ENCODE data around the gene MSI2.

The MSI2 gene

GRCh38 chr17:57508671-57509070 lies 252.3 kb downstream of the MSI2 start:
- no peak for DNase-seq (ENCODE audit: low read depth)

- DNase-seq (ENCODE audit: low read depth): no peak
These were observed 255.3 kb downstream of the MSI2 start for GRCh38 chr17:57511475-57512123.

GRCh38 chr17:57512258-57512657 lies 255.9 kb downstream of the MSI2 start:
- DNase-seq (ENCODE audit: low read depth): no peak

- no peak for DNase-seq (ENCODE audit: low read depth)
These were observed 256.4 kb downstream of the MSI2 start for GRCh38 chr17:57512691-57513090.

GRCh38 chr17:57513569-57513968 lies 257.2 kb downstream of the MSI2 start:
- DNase-seq (ENCODE audit: low read depth): no peak

GRCh38 chr17:57514614-57515013 lies 258.3 kb downstream of the MSI2 start:
- no peak for DNase-seq (ENCODE audit: low read depth)

GRCh38 chr17:57515662-57516211 lies 259.4 kb downstream of the MSI2 start:
- no peak for DNase-seq (ENCODE audit: low read depth)

- DNase-seq (ENCODE audit: low read depth): no peak
These were observed 260.2 kb downstream of the MSI2 start for GRCh38 chr17:57516290-57517230.

GRCh38 chr17:57517273-57517631 lies 260.9 kb downstream of the MSI2 start:
- DNase-seq (ENCODE audit: low read depth): no peak

- DNase-seq (ENCODE audit: low read depth): no peak
These were observed 261.5 kb downstream of the MSI2 start for GRCh38 chr17:57517632-57518456.

GRCh38 chr17:57518587-57519581 lies 262.6 kb downstream of the MSI2 start:
- no peak for DNase-seq (ENCODE audit: low read depth)

GRCh38 chr17:57519800-57520199 lies 263.5 kb downstream of the MSI2 start:
- DNase-seq (ENCODE audit: low read depth): no peak

- no peak for DNase-seq (ENCODE audit: low read depth)
These were observed 265.3 kb downstream of the MSI2 start for GRCh38 chr17:57521606-57522005.

GRCh38 chr17:57522042-57523005 lies 266.0 kb downstream of the MSI2 start:
- DNase-seq (ENCODE audit: low read depth): no peak

- no peak for DNase-seq (ENCODE audit: low read depth)
These were observed 267.8 kb downstream of the MSI2 start for GRCh38 chr17:57523926-57524632.

- no peak for DNase-seq (ENCODE audit: low read depth)
These were observed 268.7 kb downstream of the MSI2 start for GRCh38 chr17:57524839-57525568.

- DNase-seq (ENCODE audit: low read depth): no peak
These were observed 271.1 kb downstream of the MSI2 start for GRCh38 chr17:57527221-57528057.

GRCh38 chr17:57528058-57528451 lies 271.7 kb downstream of the MSI2 start:
- no peak for DNase-seq (ENCODE audit: low read depth)
